Suprapubic skin (tissue), 4 donors: ENCODE measurements around the gene MYO18A.

Experiments used
- EP300 ChIP-seq: sonication (generic); formaldehyde crosslinking; IDR thresholded peaks from one replicate; pipeline ENCODE4 v1.6.1; 2017; ENCODE audit warnings: antibody characterized with exemption
- POLR2A ChIP-seq, 2 donors: fragments of 450-650 bp; IDR thresholded peaks; one replicate each; pipeline ENCODE4 v1.6.1; 2017; ENCODE audit warnings: antibody characterized with exemption in 2 of 2, mild to moderate bottlenecking in 2 of 2, moderate library complexity in 2 of 2
- POLR2AphosphoS5 ChIP-seq, 3 donors: sonication (generic); formaldehyde crosslinking; IDR thresholded peaks; one replicate each; pipeline ENCODE4 v1.6.1; 2017; ENCODE audit warnings: antibody characterized with exemption in 3 of 3
- TF ChIP-seq, protein P1 (sequence below), 2 donors: fragments of 200-600 bp in 1 of 2; fragments of 450-650 bp in 1 of 2; sonication (generic) in 1 of 2; IDR thresholded peaks; one replicate each; pipeline ENCODE4 v1.5.1; 2016 to 2019; ENCODE audit warnings: antibody characterized with exemption in 2 of 2, mild to moderate bottlenecking in 1 of 2, moderate library complexity in 1 of 2

DNA sequence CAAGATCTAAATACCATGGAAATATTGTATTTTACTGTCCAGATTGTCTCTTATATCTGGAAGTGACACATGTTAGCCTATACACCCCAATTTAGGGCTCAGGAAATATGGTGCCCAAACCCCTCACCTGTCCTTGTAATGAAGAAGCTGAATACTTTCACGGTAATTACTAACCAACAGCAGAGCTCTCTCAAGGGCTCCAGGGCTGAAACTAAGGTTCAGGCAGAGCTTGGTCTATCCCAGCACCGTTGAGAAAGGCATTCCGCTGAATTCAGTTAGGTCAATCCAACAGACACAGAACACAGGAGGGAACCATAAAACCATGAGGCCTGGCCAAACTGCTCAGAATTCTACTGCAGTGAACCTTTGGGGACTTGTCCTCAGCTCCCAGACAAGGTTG lies 14.9 kb downstream of the MYO18A start:
- TF ChIP-seq POLR2A (IDR thresholded peaks at IDR 0.05) (no peak), POLR2AphosphoS5 (IDR thresholded peaks at IDR 0.05) (no peak), EP300 (no peak)
- TF ChIP-seq, protein P1, sequence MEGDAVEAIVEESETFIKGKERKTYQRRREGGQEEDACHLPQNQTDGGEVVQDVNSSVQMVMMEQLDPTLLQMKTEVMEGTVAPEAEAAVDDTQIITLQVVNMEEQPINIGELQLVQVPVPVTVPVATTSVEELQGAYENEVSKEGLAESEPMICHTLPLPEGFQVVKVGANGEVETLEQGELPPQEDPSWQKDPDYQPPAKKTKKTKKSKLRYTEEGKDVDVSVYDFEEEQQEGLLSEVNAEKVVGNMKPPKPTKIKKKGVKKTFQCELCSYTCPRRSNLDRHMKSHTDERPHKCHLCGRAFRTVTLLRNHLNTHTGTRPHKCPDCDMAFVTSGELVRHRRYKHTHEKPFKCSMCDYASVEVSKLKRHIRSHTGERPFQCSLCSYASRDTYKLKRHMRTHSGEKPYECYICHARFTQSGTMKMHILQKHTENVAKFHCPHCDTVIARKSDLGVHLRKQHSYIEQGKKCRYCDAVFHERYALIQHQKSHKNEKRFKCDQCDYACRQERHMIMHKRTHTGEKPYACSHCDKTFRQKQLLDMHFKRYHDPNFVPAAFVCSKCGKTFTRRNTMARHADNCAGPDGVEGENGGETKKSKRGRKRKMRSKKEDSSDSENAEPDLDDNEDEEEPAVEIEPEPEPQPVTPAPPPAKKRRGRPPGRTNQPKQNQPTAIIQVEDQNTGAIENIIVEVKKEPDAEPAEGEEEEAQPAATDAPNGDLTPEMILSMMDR (IDR thresholded peaks at IDR 0.05) = no peak
